ENCODE data around the gene APC.
"Not testable (repeated sequence)": the region's sequence is repeated elsewhere in the genome, so short reads cannot be mapped to it uniquely, and the experiment has no call there.

Gene APC

DNA sequence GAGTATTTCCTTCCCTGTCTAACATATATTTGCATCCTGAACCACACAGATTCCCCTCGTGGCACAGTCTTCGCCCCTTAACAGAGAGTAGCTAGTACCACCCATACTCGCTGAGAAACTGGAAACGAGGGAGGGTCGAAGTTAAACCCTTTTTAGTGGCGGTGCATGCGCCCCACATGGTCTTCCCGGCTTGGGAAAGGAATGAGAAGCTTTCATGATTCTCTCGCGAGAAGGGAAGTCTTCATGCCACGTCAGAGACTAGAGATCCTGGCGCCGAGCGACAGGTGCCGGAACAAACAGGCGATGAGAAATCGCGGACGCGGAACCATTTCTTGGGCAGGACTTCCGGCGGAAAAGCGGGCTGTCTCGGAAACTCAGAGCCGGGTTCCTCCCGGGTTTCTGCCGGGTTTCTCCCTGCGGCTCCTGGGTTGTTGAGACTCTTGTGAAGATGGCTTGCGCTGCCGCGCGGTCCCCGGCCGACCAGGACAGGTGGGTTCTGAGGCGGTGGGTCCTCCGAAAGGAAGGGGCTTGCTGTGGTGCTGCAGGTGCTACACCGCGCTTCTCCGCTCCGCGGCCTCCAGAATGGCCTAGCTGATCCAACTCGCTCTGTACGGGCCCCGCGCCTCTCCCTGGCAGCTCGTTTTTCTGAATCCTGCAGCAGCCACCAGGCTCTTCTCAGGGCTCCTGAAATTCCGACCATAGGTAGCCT is 123.4 kb downstream of the APC start, which contains the start of gene SRP19:
Gene SRP19, plus strand, starts transcription at position 359 of the 709 bp plus-strand sequence. Its CDS starts 90 bp downstream, at position 449.
- peak; percentile 98 for DNase-seq

DNA sequence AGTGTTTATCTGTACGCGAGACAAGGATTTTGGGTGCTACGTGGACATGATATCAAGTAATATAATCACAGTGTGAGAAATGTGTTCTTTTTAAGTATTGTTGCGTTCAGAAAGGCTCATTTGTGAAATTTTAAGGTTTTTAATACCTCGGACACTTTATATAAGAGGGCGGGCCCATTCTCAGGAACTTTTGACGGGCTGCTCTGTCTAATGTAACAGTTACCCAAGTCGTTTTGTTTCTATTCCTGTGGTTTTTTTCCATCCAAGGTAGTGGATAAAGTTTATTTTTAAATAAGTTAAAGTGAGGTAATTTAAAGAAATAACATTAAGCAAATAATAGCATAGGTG is 123.9 kb downstream of the APC start:
- DNase-seq = no peak

GRCh38 chr5:112862085-112862484 is 124.4 kb downstream of the APC start:
- no peak for DNase-seq

GRCh38 chr5:112863549-112863948 is 125.9 kb downstream of the APC start:
- DNase-seq = no peak

GRCh38 chr5:112865128-112865527 is 127.4 kb downstream of the APC start:
- DNase-seq = no peak

GRCh38 chr5:112866739-112867138 is 129.1 kb downstream of the APC start:
- DNase-seq = no peak

GRCh38 chr5:112867411-112867810 is 129.7 kb downstream of the APC start:
- no peak for DNase-seq

GRCh38 chr5:112869948-112870347 is 132.3 kb downstream of the APC start:
- DNase-seq = no peak

DNA sequence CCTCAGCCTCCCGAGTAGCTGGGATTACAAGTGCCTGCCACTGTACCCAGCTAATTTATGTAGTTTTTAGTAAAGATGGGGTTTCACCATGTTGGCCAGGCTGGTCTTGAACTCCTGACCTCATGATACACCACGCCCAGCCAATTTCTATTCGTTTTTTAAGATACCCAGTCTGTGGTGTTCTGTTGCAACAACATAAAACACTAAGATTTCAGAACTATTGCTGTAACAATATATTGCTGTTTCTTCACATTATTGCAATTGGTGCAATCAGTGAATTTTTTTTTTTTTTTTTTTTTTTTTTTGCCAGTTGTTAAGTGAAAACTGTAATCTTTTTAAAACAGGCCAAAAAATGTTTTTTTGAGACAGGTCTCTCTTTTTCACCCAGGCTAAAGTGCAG is 133.3 kb downstream of the APC start:
- no peak for DNase-seq

- no peak for DNase-seq
These were observed 138.7 kb downstream of the APC start for GRCh38 chr5:112876362-112876761.

DNA sequence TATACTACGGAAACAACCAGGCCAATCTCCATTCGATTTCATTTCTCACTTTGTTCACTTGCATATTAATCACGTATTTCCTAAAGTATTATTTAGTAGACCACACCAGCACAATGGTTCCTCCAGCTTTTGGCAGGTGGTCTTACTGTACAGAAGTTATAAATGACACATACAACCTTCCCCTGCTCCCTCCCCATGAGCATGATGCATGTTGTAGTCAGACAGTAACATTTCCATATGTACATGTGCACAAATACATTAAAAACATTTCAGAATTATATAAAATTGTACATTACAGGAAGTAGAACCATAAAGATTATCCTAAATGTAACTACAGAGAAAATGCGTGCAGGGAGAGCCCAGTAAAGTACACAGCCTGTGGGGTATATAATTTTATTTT is 140.4 kb downstream of the APC start:
- DNase-seq = no peak

- DNase-seq = no peak
These were observed 141.1 kb downstream of the APC start for GRCh38 chr5:112878760-112879159.

DNA sequence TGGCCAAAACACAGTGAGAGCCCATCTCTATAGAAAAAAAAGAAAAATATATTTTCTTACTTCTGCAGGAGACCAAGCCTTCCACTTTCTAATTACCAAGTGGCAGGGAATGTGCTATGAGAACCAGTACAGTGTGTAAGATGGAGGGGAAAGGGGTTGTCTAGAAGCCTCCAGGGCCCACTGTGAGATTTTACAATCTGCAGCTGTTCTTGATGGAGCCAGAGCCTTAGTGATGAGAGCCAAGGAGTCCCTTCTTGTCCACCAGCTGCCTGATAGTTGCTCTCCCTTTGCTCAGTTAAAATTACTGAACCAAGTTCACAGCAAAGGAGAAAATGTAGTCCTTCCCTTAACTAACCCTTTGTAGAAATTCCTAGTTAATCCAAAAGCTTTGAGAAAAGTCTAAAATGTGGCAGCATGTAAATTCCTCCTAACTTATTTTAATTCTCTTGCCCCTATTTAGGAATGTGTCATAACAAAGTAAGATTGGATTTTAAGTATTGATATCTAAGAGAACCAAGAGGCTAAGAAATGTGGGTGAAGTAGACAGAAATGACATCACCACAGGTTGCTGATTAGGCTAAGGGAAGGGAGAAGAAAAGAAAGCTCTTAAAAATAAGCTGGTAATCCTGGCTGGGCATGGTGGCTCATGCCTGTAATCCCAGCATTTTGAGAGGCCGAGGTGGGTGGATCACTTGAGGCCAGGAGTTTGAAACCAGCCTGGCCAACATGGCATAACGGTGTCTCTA is 142.7 kb downstream of the APC start:
- DNase-seq = no peak

DNA sequence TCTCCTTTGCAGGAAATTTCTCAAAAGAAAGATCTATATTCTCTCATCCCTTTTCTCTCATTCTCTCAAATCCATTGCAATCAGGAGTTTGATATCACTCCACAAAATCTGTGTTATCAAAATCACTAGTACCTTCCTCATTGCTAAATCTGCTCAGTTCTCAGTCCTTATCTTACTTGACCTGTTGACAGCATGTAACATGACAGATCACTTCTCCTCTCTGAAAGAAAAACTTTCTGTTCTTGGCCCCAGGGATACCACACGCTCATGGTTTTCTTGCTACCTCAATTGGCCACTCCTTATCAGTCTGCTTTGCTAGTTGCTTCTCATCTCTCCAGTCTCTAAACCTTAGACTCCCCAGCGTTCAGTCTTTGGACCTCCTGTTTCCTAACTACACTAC is 145.5 kb downstream of the APC start:
- DNase-seq = no peak

DNA sequence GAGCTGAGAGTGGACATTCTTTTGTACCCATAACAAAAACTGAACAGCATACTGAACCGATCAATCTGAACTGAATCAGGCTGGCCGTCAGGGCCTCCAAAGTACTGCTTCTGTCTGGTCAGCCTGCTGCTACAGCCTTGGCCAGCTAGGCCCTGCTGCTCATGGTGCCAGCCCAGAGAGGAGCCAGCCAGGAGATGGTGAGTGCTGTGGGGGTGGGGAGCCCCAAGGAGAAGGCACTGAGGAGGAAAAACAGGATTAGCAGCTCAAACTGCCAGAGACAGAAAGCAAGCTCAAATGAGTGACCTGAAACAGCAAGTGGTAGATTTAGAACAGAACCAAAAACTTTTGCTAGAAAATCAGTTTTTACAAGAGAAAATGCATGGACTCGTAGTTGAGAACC is 147.3 kb downstream of the APC start:
- no peak for DNase-seq

- DNase-seq = no peak
These were observed 149.3 kb downstream of the APC start for GRCh38 chr5:112886975-112887374.

DNA sequence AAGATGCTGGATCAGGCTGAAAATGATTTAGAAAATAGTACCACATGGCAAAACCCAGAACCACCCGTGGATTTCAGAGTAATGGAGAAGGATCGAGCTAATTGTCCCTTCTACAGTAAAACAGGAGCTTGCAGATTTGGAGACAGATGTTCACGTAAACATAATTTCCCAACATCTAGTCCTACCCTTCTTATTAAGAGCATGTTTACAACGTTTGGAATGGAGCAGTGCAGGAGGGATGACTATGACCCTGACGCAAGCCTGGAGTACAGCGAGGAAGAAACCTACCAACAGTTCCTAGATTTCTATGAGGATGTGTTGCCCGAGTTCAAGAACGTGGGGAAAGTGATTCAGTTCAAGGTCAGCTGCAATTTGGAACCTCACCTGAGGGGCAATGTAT is 154.4 kb downstream of the APC start:
- not testable (repeated sequence) for DNase-seq

- no peak for DNase-seq
These were observed 155.1 kb downstream of the APC start for GRCh38 chr5:112892776-112893175.

DNA sequence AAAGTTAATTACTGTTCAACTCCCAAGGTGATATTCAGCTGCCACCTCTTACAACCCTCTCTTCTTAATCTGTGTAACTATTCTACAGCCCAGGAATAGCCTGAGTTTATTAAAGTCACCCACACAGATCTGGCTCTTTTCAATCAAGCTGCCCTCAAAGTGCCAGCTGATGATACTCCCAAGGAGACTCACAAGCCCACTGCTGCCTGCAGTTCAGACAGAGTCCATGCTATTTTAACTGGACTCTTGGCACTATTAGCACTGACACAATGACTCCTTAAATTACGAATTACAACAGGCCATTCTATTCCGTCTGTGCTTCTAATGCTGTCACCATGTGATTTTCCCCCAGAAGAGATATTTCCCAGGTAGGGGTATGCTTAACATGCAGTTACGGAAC is 158.0 kb downstream of the APC start:
- no peak for DNase-seq
